ENCODE results near the gene HOXA4. TPM values are rescaled to one million over a fixed set of nuclear protein-coding genes. Genes with fewer than 3 reads are reported as not detected.

HOXA4 gene
- total and polyA plus RNA-seq, 10 of the 15 experiments (the other 5 are each of a cell fraction or from before 2014, with no cell fraction given) = 0.07 TPM; not detected in 9

DNA sequence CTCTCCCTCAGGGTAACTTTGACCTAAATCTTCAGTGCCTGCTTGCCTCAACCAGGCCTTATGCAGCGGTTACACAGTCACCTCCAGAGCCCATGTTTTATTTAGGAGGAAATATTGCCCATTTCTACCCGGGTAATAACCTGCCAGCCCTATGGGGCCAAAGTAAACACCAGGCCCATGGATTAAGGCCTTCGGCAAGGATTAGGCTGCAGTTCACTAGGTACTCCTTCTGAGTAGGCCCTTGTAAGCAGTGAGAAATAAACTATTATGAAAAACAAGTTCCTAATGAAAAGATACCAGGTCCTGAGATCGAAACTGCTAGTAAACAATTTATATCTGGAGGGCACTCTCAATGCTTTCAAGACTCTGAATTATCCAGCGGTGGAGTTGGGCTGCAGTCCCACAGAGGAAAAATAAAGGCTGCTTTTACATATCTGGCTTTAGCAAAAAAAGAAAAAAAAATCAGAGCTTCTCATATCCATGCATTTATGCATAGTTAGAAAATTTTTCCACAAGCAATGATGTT lies 47.3 kb upstream of the HOXA4 start:
- ATAC-seq (no peak), FAIRE-seq (no peak), DNase-seq (ENCODE audit: low read depth, low spot score) (no peak)
- Histone ChIP-seq H4K20me1 (ENCODE audit: control insufficient read depth, insufficient read depth) (no peaks in the 10 kb centered on the region), H3K36me3 (ENCODE audit: control insufficient read depth in 2 of 2, insufficient read depth in 2 of 2, low read length in 1 of 2) (no peaks in the 10 kb centered on the region), H3K4me3 (no peak overlapping the region), H2AFZ (ENCODE audit: control insufficient read depth, low read depth, low read length) (no peak overlapping the region), H3K27ac (ENCODE audit: control insufficient read depth, insufficient read depth) (no peak overlapping the region), H3K9me3 (replicated peaks; ENCODE audit: control insufficient read depth, insufficient read depth, low read length) (no peaks in the 10 kb centered on the region; the same call in 2 of the 3 replicates), H3K4me1 (ENCODE audit: control insufficient read depth, insufficient read depth, low read length) (no peaks in the 10 kb centered on the region), H3K9ac (ENCODE audit: control insufficient read depth, insufficient read depth, low read length) (no peak overlapping the region), H3K27me3 (replicated peaks in 1 of 2; ENCODE audit: control insufficient read depth in 2 of 2, insufficient read depth in 2 of 2, low read length in 1 of 2) (peaks cover 11 to 22% of the 10 kb centered on the region in 2 experiments), H3K4me2 (ENCODE audit: control insufficient read depth, insufficient read depth) (no peak overlapping the region), H3K79me2 (ENCODE audit: control insufficient read depth, insufficient read depth, low read length) (no peaks in the 10 kb centered on the region)
- POLR2A ChIA-PET = no interaction called here
- 40% methylated on average over 5 of the region's 5 CpGs for WGBS (ENCODE audit: insufficient coverage, insufficient replicate concordance, low lambda C conversion rate, missing lambda C conversion rate)
- BruUV-seq (replicated peaks) = no TSS peak
- CTCF ChIA-PET = interaction anchor here (0.6 to 1.1 kb wide), 2 partner anchors 364 to 598 kb away, joined by 3 to 6 read pairs; no protein-coding TSS in a partner anchor
- in situ Hi-C loops (cut with MboI) (no loop called here), intact Hi-C loops (cut with micrococcal nuclease; ENCODE audit: unreplicated experiment) (no loop called here)
- SMC1A ChIA-PET (ENCODE audit: uncharacterized antibody, unreplicated experiment) = no interaction called here
- RAD21 ChIA-PET (ENCODE audit: unreplicated experiment) = no interaction called here
- TF ChIP-seq TCF12 (IDR thresholded peaks at IDR 0.05; ENCODE audit: low read depth, low read length) = no peak
- TF ChIP-seq EZH2 (IDR thresholded peaks at IDR 0.05; ENCODE audit: borderline replicate concordance, control insufficient read depth, low read depth, low read length) = no peak
- TF ChIP-seq, protein P1, sequence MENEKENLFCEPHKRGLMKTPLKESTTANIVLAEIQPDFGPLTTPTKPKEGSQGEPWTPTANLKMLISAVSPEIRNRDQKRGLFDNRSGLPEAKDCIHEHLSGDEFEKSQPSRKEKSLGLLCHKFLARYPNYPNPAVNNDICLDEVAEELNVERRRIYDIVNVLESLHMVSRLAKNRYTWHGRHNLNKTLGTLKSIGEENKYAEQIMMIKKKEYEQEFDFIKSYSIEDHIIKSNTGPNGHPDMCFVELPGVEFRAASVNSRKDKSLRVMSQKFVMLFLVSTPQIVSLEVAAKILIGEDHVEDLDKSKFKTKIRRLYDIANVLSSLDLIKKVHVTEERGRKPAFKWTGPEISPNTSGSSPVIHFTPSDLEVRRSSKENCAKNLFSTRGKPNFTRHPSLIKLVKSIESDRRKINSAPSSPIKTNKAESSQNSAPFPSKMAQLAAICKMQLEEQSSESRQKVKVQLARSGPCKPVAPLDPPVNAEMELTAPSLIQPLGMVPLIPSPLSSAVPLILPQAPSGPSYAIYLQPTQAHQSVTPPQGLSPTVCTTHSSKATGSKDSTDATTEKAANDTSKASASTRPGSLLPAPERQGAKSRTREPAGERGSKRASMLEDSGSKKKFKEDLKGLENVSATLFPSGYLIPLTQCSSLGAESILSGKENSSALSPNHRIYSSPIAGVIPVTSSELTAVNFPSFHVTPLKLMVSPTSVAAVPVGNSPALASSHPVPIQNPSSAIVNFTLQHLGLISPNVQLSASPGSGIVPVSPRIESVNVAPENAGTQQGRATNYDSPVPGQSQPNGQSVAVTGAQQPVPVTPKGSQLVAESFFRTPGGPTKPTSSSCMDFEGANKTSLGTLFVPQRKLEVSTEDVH (IDR thresholded peaks at IDR 0.05; ENCODE audit: low read depth, partially characterized antibody) = no peak
- no peak for TF ChIP-seq EED (IDR thresholded peaks at IDR 0.05; ENCODE audit: low read depth)
- TF ChIP-seq ZNF274 (IDR thresholded peaks at IDR 0.05; ENCODE audit: insufficient read depth, insufficient read length) = no peak
- no peak for TF ChIP-seq CREM (IDR thresholded peaks at IDR 0.05; ENCODE audit: low read depth)
- TF ChIP-seq NFIC (IDR thresholded peaks at IDR 0.05; ENCODE audit: low read depth, low read length) = no peak
- TF ChIP-seq, protein P2, sequence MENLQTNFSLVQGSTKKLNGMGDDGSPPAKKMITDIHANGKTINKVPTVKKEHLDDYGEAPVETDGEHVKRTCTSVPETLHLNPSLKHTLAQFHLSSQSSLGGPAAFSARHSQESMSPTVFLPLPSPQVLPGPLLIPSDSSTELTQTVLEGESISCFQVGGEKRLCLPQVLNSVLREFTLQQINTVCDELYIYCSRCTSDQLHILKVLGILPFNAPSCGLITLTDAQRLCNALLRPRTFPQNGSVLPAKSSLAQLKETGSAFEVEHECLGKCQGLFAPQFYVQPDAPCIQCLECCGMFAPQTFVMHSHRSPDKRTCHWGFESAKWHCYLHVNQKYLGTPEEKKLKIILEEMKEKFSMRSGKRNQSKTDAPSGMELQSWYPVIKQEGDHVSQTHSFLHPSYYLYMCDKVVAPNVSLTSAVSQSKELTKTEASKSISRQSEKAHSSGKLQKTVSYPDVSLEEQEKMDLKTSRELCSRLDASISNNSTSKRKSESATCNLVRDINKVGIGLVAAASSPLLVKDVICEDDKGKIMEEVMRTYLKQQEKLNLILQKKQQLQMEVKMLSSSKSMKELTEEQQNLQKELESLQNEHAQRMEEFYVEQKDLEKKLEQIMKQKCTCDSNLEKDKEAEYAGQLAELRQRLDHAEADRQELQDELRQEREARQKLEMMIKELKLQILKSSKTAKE (IDR thresholded peaks at IDR 0.05; ENCODE audit: low read depth, poor library complexity, severe bottlenecking) = no peak
